Stimulated activated CD8-positive, alpha-beta memory T cell treated with anti-CD3 and anti-CD28 coated beads, Interleukin-7, amount 100 ng/mL, for 24 hours (primary cell): ENCODE data around the gene ESRRG.

Source experiments
- DNase-seq: peaks from one replicate; pipeline ENCODE4 v3.0.0-alpha.2; 2020; ENCODE audit warnings: low read depth

Gene ESRRG

GRCh38 chr1:216723274-216723780 lies at the start of gene ESRRG:
Gene ESRRG, minus strand, starts transcription at chr1:216723429. Its CDS starts 130 bp downstream, at chr1:216723299.
- no peak for DNase-seq

GRCh38 chr1:216771922-216772321 lies 48.7 kb upstream of the ESRRG start:
- DNase-seq = no peak

GRCh38 chr1:216766633-216767327 lies 43.6 kb upstream of the ESRRG start:
- no peak for DNase-seq

GRCh38 chr1:216765346-216766300 lies 42.4 kb upstream of the ESRRG start:
- DNase-seq = no peak

- no peak for DNase-seq
Observed at GRCh38 chr1:216758161-216758560, 34.9 kb upstream of the ESRRG start.

GRCh38 chr1:216757110-216757509 lies 33.9 kb upstream of the ESRRG start:
- DNase-seq = no peak

GRCh38 chr1:216750961-216751360 lies 27.7 kb upstream of the ESRRG start:
- no peak for DNase-seq

GRCh38 chr1:216750031-216750627 lies 26.9 kb upstream of the ESRRG start:
- DNase-seq = no peak

GRCh38 chr1:216749232-216749631 lies 26.0 kb upstream of the ESRRG start:
- no peak for DNase-seq

GRCh38 chr1:216742625-216743024 lies 19.4 kb upstream of the ESRRG start:
- DNase-seq = no peak

GRCh38 chr1:216740331-216740730 lies 17.1 kb upstream of the ESRRG start:
- DNase-seq = no peak

- DNase-seq = no peak
Observed at GRCh38 chr1:216739793-216740192, 16.6 kb upstream of the ESRRG start.

- no peak for DNase-seq
Observed at GRCh38 chr1:216732121-216732520, 8.9 kb upstream of the ESRRG start.

GRCh38 chr1:216731562-216731961 lies 8.3 kb upstream of the ESRRG start:
- DNase-seq = no peak

GRCh38 chr1:216726435-216726834 lies 3.2 kb upstream of the ESRRG start:
- DNase-seq = no peak

- no peak for DNase-seq
Observed at GRCh38 chr1:216722821-216723220, 408 bp downstream of the ESRRG start.

- DNase-seq = no peak
Observed at GRCh38 chr1:216721863-216722262, 1.4 kb downstream of the ESRRG start.

- DNase-seq = no peak
Observed at GRCh38 chr1:216721062-216721461, 2.2 kb downstream of the ESRRG start.

GRCh38 chr1:216711712-216712111 lies 11.5 kb downstream of the ESRRG start:
- DNase-seq = no peak

GRCh38 chr1:216710598-216711333 lies 12.5 kb downstream of the ESRRG start:
- DNase-seq = no peak

GRCh38 chr1:216710055-216710454 lies 13.2 kb downstream of the ESRRG start:
- no peak for DNase-seq

GRCh38 chr1:216705676-216706075 lies 17.6 kb downstream of the ESRRG start:
- DNase-seq = no peak
